NCI-H1417 treated with DMSO at 0.1 percent for 48 hours (cell line): ENCODE measurements around the gene NDUFAF7.
"Not testable (repeated sequence)": the region's sequence is repeated elsewhere in the genome, so short reads cannot be mapped to it uniquely, and the experiment has no call there.

Experiments
- DNase-seq: peaks from one replicate; lab custom pipeline; 2025; lab: John Stamatoyannopoulos, UW

The NDUFAF7 gene, protein sequence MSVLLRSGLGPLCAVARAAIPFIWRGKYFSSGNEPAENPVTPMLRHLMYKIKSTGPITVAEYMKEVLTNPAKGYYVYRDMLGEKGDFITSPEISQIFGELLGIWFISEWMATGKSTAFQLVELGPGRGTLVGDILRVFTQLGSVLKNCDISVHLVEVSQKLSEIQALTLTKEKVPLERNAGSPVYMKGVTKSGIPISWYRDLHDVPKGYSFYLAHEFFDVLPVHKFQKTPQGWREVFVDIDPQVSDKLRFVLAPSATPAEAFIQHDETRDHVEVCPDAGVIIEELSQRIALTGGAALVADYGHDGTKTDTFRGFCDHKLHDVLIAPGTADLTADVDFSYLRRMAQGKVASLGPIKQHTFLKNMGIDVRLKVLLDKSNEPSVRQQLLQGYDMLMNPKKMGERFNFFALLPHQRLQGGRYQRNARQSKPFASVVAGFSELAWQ

DNA sequence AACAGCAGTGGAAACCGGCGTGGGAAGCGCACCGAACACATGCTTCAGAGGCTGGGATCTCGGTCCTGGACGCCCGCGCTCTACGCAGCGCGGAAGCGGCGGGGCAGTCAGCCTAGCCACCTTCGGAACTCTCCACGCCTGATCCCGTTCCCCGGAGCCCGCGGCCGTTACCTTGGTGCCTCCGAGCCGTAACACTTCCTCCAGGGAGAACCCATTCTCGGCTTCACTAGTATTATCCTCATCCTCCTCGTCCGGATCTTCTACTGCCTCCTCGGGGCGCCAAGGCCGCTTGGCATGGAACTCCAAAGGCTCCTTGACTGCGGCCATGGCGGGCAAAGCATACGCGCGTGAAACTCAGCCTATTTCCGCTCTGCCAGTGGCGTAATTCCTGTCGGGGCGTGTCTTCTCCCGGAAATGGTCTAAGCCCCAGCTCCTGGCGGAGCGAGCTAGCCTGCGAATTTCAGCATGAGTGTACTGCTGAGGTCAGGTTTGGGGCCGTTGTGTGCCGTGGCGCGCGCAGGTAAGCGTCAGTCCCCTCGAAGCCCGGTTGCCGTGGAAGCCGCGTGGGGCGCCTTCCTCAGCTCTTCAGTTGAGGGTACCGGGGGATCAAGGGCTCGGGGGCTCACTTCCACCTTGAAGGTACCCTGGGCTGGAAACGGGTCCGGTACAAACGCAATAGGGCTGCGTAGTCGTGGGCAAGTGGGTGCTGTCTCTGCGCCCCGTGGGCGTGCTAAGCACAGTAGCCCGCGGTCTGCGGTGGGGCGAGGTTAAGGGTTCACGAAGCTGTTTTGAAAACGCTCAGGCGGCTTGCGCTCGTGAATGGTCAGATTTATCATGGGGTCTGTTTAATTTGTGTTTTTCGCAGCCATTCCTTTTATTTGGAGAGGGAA lies at the start of gene NDUFAF7, which contains the start of gene CEBPZ:
Gene NDUFAF7, plus strand, starts transcription at position 418 of the 890 bp plus-strand sequence. Its CDS starts 48 bp downstream, at position 466.
Gene CEBPZ, minus strand, starts transcription at position 356 of the 890 bp plus-strand sequence. Its CDS starts 29 bp downstream, at position 327.
- peak; percentile 80 for DNase-seq

DNA sequence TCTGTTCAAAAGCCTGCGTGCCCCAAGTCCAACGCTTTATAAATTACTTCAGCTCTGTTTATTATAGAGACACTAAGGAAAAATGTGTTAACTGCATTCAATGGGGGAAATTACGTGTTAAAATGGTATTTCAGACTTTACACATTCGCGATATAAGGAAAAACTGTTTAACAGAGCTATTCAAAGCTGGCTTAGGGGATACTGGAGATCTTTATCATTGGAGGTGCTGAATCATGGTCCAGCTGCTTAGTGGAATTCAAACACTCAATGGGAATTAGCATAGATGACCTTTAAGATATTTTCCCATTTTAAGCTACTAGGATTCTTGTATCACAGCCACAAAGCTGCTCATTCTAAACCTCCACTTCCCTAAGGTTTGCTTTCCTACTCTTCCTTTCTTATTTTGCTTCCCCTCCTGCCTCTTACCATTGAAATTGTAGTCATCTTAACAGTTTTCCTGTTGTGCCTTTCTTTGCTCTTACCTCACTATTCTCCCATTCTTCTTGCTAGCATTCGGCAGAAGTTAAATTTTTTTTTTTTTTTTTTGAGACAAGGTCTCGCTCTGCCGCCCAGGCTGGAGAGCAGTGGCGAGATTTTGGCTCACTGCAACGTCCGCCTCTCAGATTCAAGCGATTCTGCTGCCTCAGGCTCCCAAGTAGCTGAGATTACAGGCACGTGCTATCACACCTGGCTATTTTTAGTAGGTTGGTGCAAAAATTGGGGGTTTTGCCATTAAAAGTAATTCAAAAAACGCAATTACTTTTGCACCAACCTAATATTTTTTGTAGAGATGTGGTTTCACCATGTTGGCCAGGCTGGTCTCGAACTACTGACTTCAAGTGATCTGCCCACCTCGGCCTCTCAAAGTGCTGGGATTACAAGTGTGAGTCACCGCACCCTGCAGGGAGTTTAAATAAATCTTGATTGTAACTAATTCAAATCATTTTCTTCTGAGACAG lies 49.5 kb upstream of the NDUFAF7 start:
- no peak for DNase-seq

GRCh38 chr2:37188570-37188969 lies 42.9 kb upstream of the NDUFAF7 start, which contains the start of gene SULT6B1:
Gene SULT6B1, minus strand, starts transcription at chr2:37188670. Its CDS starts 30 bp downstream, at chr2:37188640.
- no peak for DNase-seq

- DNase-seq = no peak
Measured at GRCh38 chr2:37189452-37190153, 41.9 kb upstream of the NDUFAF7 start.

DNA sequence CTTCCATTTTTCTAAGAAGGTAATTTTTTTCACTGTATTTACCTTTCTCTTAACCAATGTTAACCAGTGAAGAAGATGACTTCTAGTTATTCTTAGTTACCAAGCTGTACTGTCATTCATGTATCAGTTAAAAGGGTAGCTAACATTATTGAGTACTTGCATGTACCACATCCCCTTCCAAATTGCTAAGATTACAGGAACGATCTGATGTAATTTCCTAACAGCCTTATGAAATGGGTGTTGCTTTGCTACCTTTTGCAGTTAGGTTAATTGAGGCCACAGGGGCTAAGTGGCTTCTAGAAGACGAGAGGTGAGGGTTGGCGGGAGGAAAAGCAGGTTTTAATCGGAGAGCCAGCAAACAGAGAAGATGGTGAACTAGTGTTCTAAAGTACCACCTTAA lies 41.2 kb upstream of the NDUFAF7 start:
- no peak for DNase-seq

DNA sequence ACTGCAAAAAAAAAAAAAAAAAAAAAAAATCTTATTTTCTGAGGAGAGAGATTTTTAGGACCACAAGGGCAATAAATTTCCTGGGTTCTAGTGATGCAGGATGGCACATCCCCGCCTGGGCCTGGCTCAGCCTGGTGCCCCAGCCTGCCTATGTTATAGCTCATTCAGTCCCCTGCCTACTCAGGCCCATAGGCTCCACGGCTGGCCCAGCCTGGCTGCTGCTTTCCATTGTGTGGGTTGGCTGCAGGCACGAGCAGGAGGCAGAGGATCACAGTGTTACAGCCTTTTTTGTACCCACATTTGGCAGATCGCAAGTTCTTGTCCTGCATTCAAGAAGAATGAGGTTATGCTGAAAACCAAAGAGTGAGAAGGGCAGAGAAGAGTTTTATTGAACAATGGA lies 40.2 kb upstream of the NDUFAF7 start:
- DNase-seq = no peak

DNA sequence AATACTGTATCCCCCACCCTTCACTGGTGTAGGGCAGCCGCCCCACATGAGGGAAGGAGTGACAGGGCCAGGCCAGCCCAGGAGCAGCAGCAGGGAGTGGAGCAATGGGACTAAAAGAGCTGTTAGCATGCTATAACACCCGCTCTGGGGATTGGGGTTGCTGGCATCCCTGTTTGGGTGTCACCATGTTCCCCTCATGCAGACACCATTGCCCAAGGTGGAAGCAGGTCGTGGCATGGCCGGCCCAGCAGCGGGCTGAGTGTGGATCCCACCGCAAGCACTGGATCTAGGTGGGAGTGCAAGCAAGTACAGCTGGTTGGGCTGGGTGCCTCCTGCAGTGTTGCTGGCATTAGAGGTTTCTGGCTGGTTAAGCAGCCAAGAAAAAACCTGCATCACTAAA lies 39.7 kb upstream of the NDUFAF7 start:
- no peak for DNase-seq

- DNase-seq = no peak
Measured at GRCh38 chr2:37192551-37192950, 38.9 kb upstream of the NDUFAF7 start.

DNA sequence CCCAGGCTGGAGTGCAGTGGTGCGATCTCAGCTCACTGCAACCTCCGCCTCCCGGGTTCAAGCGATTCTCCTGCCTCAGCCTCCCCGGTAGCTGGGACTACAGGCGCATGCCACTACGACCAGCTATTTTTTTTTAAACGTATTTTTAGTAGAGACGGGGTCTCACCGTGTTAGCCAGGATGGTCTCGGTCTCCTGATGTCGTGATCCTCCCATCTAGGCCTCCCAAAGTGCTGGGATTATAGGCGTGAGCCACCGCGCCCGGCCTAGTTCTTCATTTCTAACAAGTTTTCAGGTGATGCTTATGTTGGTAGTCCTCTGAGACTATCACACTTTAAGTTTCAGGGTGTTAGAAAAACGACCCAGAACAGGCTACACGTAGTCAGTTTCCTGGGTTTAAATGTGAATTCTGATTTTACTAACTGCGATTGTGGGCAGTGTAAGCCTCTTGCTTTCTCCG lies 35.6 kb upstream of the NDUFAF7 start:
- not testable (repeated sequence) for DNase-seq

DNA sequence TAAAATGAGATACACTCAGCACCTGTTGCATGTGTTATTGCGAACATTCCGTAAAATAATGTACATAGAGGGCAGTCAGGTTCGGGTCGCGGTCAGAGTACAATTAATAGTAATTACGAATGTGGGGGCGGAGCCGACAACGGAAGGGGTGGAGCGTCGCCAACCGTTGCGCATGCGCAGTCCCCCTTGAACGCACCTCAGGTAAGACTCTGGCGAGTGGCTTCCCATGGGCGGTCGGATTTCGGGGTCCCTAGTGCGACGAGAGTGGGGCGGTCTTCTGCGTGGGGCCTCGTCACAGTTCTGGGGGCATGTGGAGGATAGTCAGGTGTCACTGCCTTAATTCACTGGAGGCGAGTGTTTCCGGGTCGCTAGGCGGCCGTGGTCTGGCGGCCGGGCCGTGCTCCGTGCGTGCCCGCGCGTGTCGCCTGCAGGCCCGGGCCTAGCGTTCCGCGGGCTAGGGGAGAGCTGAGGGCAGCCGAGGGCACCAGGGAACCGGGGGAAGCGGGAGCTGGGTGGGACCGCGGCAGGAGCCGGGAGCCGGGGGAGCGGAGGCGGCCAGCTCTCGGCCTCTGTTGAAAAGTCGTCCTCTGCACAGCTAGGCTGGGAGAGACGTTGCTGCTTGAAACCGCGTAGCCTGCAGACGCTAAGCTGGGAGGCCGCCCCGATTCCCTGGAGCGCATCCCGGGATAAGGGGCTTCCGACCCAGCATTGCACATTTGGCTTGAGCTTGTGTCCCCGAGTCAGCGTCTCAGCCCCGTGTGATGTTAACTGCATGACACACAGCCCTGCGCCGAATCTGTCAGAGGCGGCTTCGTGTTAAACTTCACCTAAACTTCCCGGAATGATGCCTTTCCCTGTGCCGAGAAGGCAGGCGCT lies 34.9 kb upstream of the NDUFAF7 start, which contains the start of gene CEBPZOS:
Gene CEBPZOS, plus strand, starts transcription at position 177 of the 876 bp plus-strand sequence. CDS start 3,209 bp downstream, outside the sequence.
- DNase-seq = peak; percentile 68

- no peak for DNase-seq
Measured at GRCh38 chr2:37198681-37199065, 32.8 kb upstream of the NDUFAF7 start.

GRCh38 chr2:37201208-37201607 lies 30.2 kb upstream of the NDUFAF7 start:
- no peak for DNase-seq

DNA sequence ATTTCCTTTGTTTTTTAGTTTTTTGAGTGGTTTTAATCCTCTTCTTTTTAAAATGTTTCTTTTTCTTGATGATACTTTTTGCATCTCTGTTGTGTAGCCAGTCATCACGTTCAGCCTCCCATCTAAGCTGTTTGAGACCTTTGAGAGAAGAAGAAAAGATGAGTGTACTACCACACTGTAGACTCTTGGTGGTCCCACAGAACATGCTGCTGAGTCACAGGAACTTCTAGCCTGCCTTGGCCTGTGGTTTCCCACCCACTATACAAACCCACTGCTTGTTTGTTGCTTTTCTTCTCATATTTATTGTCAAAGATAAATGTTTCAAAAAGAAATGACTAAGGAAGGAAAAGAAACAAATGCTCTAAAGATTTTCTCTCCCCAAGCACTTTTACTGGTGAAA lies 29.7 kb upstream of the NDUFAF7 start:
- DNase-seq = no peak

DNA sequence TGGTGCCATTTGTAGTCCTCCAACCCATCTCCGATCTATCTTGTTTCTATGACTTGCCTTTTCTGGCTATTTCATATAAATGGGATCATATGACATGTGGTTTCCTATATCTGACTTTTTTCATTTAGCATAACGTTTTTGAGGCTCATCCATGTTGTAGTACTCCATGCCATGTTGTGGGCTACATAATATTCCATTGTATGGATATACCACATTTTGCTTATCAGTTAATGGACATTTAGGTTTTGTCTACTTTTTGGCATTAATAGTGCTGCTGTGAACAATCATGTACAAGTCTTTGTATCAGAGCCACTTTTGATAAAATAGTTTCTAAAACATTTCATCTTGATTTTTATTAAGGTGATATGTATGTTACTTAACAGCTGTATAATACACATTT lies 27.8 kb upstream of the NDUFAF7 start:
- no peak for DNase-seq

GRCh38 chr2:37205071-37205661 lies 26.3 kb upstream of the NDUFAF7 start:
- not testable (repeated sequence) for DNase-seq

GRCh38 chr2:37205689-37206341 lies 25.6 kb upstream of the NDUFAF7 start:
- DNase-seq = no peak

- not testable (repeated sequence) for DNase-seq
Measured at GRCh38 chr2:37206760-37207159, 24.7 kb upstream of the NDUFAF7 start.

GRCh38 chr2:37211212-37211611 lies 20.2 kb upstream of the NDUFAF7 start:
- DNase-seq = no peak

GRCh38 chr2:37211939-37212338 lies 19.5 kb upstream of the NDUFAF7 start:
- no peak for DNase-seq
